Vagina (tissue), 2 donors: Measurements from ENCODE around the gene MYRIP. TPM values are rescaled to one million over a fixed set of nuclear protein-coding genes. Genes with fewer than 3 reads are reported as not detected.
"Not testable (repeated sequence)": the region's sequence is repeated elsewhere in the genome, so short reads cannot be mapped to it uniquely, and the experiment has no call there.

ENCODE experiments used
- DNase-seq, 2 donors: peaks; one replicate each; pipeline ENCODE4 v3.0.0-alpha.2; 2017; ENCODE audit errors: extremely low spot score in 2 of 2
- H3K27ac ChIP-seq: fragments of 200-600 bp; sonication (generic); one replicate; pipeline ENCODE4 v1.5.1; 2019
- H3K27me3 ChIP-seq: fragments of 200-600 bp; sonication (generic); one replicate; pipeline ENCODE4 v1.5.1; 2019
- H3K36me3 ChIP-seq, 2 donors: fragments of 200-600 bp; sonication (generic); one replicate each; pipeline ENCODE4 v1.5.1; 2017 to 2019
- H3K4me1 ChIP-seq: fragments of 200-600 bp; sonication (generic); one replicate; pipeline ENCODE4 v1.5.1; 2019
- H3K4me3 ChIP-seq, 2 donors: fragments of 200-600 bp; sonication (generic); 1 replicate in 1 of 2; 2 replicates in 1 of 2; pipeline ENCODE4 v1.5.1; 2016 to 2019
- H3K9me3 ChIP-seq: fragments of 200-600 bp; sonication (generic); one replicate; pipeline ENCODE4 v1.5.1; 2019
- POLR2A ChIP-seq, 2 donors: fragments of 450-650 bp; IDR thresholded peaks; one replicate each; pipeline ENCODE4 v1.6.1; 2017; ENCODE audit warnings: antibody characterized with exemption in 2 of 2, mild to moderate bottlenecking in 2 of 2, moderate library complexity in 2 of 2
- POLR2AphosphoS5 ChIP-seq, 2 donors: sonication (generic); formaldehyde crosslinking; IDR thresholded peaks; one replicate each; pipeline ENCODE4 v1.9.0; 2017; ENCODE audit warnings: antibody characterized with exemption in 2 of 2, mild to moderate bottlenecking in 2 of 2, low read depth in 1 of 2; ENCODE audit not compliant: insufficient read depth in 1 of 2
- intact Hi-C: fragments of 100-400 bp; cut with DNase I; formaldehyde crosslinking; loops from one replicate; pipeline ENCODE4 v1.15.1; 2023
- total RNA-seq: library from RNA; depleted of rRNA; stranded (reverse); fragments of >200 nt; gene quantifications from one replicate; pipeline ENCODE4 v1.2.3, GENCODE V29; 2016
- TF ChIP-seq, protein P1 (sequence below), 3 experiments: fragments of 450-650 bp in 2 of 3; fragments of 200-600 bp in 1 of 3; sonication (generic) in 1 of 3; IDR thresholded peaks; one replicate each; pipeline ENCODE4 v1.5.1; 2017 to 2019; ENCODE audit warnings: antibody characterized with exemption in 3 of 3, mild to moderate bottlenecking in 2 of 3, moderate library complexity in 2 of 3

The MYRIP gene
- total RNA-seq, 1 donor from 2014 or later, result 7.4 TPM

DNA sequence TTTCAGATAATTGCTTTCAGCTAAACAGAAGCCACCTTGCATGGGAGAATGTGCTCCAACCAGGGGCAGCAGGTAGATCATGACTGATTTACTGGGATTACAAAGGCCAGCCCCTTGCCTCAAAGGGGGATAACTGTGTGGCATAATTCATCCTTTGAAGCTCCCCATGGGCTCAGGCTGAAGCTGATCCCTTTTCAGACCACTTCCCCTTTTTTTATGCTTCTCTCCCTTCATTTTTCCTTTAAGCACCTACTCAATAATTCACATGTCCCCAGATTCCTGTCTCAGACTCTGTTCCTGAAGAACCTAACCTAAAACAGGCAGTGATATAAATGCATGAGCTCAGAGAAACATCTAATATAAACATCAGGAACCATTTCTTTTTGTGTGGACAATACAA is 8.2 kb upstream of the MYRIP start:
- H3K27ac ChIP-seq, result no peak overlapping the region
- H3K9me3 ChIP-seq, result no peaks in the 10 kb centered on the region
- TF ChIP-seq POLR2A (IDR thresholded peaks at IDR 0.05) (no peak), POLR2AphosphoS5 (IDR thresholded peaks at IDR 0.05; ENCODE audit: insufficient read depth in 1 of 2, low read depth in 1 of 2) (no peak)
- TF ChIP-seq, protein P1, sequence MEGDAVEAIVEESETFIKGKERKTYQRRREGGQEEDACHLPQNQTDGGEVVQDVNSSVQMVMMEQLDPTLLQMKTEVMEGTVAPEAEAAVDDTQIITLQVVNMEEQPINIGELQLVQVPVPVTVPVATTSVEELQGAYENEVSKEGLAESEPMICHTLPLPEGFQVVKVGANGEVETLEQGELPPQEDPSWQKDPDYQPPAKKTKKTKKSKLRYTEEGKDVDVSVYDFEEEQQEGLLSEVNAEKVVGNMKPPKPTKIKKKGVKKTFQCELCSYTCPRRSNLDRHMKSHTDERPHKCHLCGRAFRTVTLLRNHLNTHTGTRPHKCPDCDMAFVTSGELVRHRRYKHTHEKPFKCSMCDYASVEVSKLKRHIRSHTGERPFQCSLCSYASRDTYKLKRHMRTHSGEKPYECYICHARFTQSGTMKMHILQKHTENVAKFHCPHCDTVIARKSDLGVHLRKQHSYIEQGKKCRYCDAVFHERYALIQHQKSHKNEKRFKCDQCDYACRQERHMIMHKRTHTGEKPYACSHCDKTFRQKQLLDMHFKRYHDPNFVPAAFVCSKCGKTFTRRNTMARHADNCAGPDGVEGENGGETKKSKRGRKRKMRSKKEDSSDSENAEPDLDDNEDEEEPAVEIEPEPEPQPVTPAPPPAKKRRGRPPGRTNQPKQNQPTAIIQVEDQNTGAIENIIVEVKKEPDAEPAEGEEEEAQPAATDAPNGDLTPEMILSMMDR (IDR thresholded peaks at IDR 0.05), result no peak
- H3K4me3 ChIP-seq, result no peak overlapping the region
- no peaks in the 10 kb centered on the region for H3K36me3 ChIP-seq
- intact Hi-C loops, result no loop called here
- no peaks in the 10 kb centered on the region for H3K4me1 ChIP-seq
- no peaks in the 10 kb centered on the region for H3K27me3 ChIP-seq
- DNase-seq, result no peak

DNA sequence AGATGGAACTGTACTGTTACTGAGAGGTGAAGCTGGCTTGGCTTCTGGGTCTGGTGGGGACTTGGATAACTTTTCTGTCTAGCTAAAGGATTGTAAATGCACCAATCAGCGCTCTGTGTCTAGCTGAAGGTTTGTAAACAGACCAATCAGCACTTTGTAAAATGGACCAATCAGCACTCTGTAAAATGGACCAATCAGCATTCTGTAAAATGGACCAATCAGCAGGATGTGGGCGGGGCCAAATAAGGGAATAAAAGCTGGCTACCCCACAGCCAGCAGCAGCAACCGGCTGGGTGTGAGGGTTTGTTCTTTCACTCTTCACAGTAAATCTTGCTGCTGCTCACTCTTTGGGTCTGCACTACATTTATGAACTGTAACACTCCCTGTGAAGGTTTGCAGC is 6.9 kb upstream of the MYRIP start:
- H3K36me3 ChIP-seq, H3K4me1 ChIP-seq, H3K4me3 ChIP-seq, intact Hi-C loops, H3K27me3 ChIP-seq, H3K9me3 ChIP-seq, H3K27ac ChIP-seq, DNase-seq: not testable (repeated sequence)

DNA sequence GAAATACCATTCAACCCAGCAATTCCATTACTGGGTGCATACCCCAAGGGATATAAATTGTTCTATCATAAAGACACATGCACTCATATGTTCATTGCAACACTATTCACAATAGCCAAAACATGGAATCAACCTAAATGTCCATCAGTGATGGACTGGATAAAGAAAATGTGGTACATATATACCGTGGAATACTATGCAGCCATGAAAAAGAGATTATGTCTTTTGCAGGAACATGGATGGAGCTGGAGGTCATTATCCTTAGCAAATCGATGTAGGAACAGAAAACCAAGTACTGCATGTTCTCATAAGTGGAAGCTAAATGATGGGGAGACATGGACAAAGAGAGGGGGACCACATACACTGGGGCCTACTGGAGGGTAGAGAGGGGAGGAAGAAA is 5.5 kb upstream of the MYRIP start:
- DNase-seq, result no peak
- Histone ChIP-seq H3K4me1 (no peaks in the 10 kb centered on the region), H3K9me3 (no peaks in the 10 kb centered on the region), H3K27ac (no peak overlapping the region), H3K4me3 (no peak overlapping the region), H3K36me3 (no peaks in the 10 kb centered on the region), H3K27me3 (no peaks in the 10 kb centered on the region)
- intact Hi-C loops, result no loop called here
- TF ChIP-seq POLR2A (IDR thresholded peaks at IDR 0.05) (no peak), POLR2AphosphoS5 (IDR thresholded peaks at IDR 0.05; ENCODE audit: insufficient read depth in 1 of 2, low read depth in 1 of 2) (no peak)
- TF ChIP-seq, protein P1 (IDR thresholded peaks at IDR 0.05), result no peak

DNA sequence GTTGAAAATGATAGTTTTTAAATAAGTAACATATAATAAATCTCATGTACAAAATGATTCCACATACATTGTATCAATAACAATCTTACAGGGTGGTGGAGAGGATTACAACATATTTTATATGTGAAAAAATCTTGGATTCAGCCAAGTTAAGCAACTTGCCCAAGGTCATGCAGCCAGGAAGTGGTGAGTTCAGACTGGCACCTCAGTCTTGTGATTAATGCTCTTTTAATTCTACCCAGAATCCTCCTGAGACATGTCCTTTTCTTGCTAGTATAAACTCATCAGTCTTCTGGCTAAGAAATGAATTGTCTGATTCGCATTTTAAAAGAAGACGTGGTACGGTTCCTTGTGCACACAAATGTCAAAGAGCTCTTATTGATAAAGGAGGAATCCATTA is 4.5 kb upstream of the MYRIP start:
- Histone ChIP-seq H3K4me3 (no peak overlapping the region), H3K36me3 (no peaks in the 10 kb centered on the region), H3K27me3 (no peaks in the 10 kb centered on the region), H3K27ac (no peak overlapping the region), H3K9me3 (no peaks in the 10 kb centered on the region), H3K4me1 (peaks cover 4% of the 10 kb centered on the region)
- TF ChIP-seq POLR2A (IDR thresholded peaks at IDR 0.05) (no peak), POLR2AphosphoS5 (IDR thresholded peaks at IDR 0.05; ENCODE audit: insufficient read depth in 1 of 2, low read depth in 1 of 2) (no peak)
- TF ChIP-seq, protein P1 (IDR thresholded peaks at IDR 0.05), result no peak
- no peak for DNase-seq
- intact Hi-C loops, result no loop called here

DNA sequence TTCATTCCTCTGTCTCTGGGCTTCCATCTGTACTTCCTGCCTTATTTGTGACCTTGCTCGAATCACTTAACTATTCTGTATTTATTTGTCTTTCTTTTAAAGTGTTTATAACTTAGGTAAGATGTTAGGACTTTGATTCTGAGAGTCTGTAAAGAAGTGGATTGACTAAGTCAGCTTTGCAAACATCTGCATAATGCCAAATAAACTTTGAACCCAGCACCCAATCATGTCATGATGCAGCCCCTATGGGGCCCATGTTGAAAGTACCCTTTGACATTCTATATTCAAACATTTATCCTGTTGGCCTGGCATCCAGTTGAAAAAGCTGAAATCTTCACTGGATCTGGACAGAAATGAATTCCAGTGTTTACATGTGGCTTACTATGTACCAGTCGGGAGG is 3.8 kb upstream of the MYRIP start:
- Histone ChIP-seq H3K4me1 (peaks cover 10% of the 10 kb centered on the region), H3K27ac (no peak overlapping the region), H3K36me3 (no peaks in the 10 kb centered on the region), H3K27me3 (no peaks in the 10 kb centered on the region), H3K4me3 (no peak overlapping the region), H3K9me3 (no peaks in the 10 kb centered on the region)
- DNase-seq, result no peak
- intact Hi-C loops, result no loop called here
- TF ChIP-seq POLR2A (IDR thresholded peaks at IDR 0.05), result no peak
- TF ChIP-seq POLR2AphosphoS5 (IDR thresholded peaks at IDR 0.05; ENCODE audit: insufficient read depth in 1 of 2, low read depth in 1 of 2), result no peak
- TF ChIP-seq, protein P1 (IDR thresholded peaks at IDR 0.05), result no peak

DNA sequence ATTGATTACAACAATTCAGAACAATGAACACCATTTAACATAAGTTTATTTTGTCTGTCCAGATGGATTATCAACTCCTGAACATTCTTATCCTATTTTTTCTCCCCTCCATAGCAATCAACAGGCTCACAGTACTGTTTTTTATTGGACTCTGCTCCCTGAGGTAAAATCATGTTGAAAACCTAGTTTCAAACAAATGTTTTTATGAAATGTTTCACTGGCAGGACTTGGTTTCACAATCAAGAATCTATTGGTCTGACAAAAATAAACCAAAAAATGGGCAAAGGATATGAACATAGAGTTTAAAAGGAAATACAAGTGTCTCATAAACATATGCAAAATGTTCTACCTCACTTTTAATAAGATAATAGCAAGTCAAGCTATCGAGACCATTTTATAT is 2.6 kb upstream of the MYRIP start:
- Histone ChIP-seq H3K9me3 (no peaks in the 10 kb centered on the region), H3K27me3 (no peaks in the 10 kb centered on the region), H3K4me3 (no peak overlapping the region), H3K36me3 (no peaks in the 10 kb centered on the region), H3K4me1 (peaks cover 10% of the 10 kb centered on the region), H3K27ac (no peak overlapping the region)
- TF ChIP-seq POLR2A (IDR thresholded peaks at IDR 0.05) (no peak), POLR2AphosphoS5 (IDR thresholded peaks at IDR 0.05; ENCODE audit: insufficient read depth in 1 of 2, low read depth in 1 of 2) (no peak)
- TF ChIP-seq, protein P1 (IDR thresholded peaks at IDR 0.05), result no peak
- intact Hi-C loops, result no loop called here
- no peak for DNase-seq
